HTERT RPE-1 (cell line): Measurements from ENCODE around the gene DHX34.
"Not testable (repeated sequence)": the region's sequence is repeated elsewhere in the genome, so short reads cannot be mapped to it uniquely, and the experiment has no call there.

ENCODE experiments used
- in situ Hi-C: fragments of 300-500 bp; cut with MboI; formaldehyde crosslinking; loops from 4 replicates; pipeline ENCODE4 v1.14.3; 2020; ENCODE audit warnings: low sequenced_read_pairs

Gene DHX34

DNA sequence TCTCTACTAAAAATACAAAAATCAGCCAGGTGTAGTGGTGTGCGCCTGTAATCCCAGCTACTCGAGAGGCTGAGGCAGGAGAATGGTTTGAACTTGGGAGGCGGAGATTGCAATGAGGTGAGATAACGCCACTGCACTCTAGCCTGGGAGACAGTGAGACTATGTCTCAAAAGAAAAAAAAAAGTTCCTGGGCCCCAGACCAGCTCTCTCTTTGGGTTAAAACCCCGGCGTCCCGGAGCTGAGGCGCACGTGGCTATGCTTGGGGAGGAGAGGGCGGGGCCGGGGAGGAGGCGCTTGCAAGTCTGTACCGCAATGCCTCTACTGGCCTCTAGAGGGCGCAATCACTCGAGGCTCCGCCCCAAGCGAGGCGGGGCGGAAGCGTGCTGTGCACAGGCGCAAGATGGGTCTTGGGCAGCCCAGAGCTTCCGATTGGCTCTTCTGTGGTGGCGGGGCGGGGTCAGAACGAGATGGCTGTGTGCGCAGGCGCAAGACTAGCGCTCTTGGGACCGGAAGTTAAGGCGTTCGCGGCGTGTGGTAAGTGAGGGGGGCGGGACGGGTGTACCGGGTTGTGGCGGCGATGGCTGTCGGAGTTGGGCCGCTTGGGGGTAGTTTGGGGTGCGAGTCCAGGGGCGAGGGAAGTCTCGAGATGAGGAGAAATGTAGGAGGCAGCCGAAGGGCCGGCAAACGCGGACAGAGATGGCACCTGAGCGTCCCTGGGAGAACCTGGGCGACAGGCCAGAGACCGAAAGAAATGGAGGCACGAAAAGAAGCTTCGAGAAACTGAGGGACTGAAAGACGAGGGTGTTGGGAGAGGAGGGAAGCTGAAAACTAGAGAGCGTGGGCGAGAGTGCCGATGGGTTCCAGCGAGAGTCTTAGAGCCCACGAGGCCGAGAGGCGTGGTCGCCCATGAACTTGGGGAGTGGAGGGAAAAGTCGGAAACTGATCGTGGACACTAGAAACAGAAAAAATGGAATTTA, at the start of gene DHX34:
TSS of gene DHX34 (plus strand) at position 497 of the 977 bp plus-strand sequence. CDS start 3,716 bp downstream, outside the sequence.
- in situ Hi-C loops, result no loop called here

- in situ Hi-C loops, result not testable (repeated sequence)
Measured at GRCh38 chr19:47300867-47301266, 48.2 kb upstream of the DHX34 start.

- in situ Hi-C loops, result no loop called here
Measured at GRCh38 chr19:47302249-47302648, 46.9 kb upstream of the DHX34 start.

- in situ Hi-C loops, result no loop called here
Measured at GRCh38 chr19:47303966-47304365, 45.1 kb upstream of the DHX34 start.

- in situ Hi-C loops, result no loop called here
Measured at GRCh38 chr19:47305309-47305751, 43.8 kb upstream of the DHX34 start.

GRCh38 chr19:47306303-47306702, 42.8 kb upstream of the DHX34 start:
- in situ Hi-C loops, result no loop called here

DNA sequence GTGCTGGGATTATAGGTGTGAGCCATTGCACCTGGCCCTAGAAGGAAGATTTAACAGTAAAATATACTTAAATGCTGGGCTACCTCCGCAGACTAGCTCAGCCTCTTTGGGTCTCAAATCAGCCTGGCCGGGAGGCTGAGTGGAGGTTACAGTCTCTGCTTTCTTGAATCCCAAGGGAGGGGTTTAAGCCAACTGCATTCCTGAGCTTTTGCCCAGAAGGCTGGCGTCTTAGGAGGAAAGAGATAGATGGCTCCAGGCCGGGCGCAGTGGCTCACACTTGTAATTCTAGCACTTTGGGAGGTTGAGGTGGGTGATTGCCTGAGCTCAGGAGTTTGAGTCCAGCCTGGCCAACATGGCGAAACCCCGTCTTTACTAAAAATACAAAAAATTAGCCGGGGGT, 40.1 kb upstream of the DHX34 start:
- in situ Hi-C loops, result no loop called here

DNA sequence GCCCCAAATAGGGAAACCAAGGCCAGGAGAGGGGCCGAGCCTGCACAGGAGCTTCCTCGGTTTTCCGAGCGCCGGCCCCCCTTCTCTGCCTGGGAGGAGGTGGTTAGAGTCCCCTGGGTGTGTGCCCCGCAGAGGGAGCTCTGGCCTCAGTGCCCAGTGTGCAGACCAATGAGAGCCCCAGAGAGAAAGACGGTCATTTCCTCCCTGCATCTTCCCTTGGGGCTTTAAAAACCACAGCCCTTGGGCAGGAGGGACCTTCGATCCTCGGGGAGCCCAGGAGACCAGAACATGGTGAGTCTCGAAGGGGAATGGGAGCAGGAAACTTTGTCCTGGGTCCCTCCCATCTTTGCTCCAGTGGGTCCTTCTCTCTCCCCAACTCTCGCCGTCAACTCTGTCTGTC, 39.5 kb upstream of the DHX34 start, which contains the start of gene C5AR1:
TSS of gene C5AR1 (plus strand) at position 254 of the 400 bp plus-strand sequence. CDS start at position 289, 35 bp downstream.
- in situ Hi-C loops, result no loop called here

DNA sequence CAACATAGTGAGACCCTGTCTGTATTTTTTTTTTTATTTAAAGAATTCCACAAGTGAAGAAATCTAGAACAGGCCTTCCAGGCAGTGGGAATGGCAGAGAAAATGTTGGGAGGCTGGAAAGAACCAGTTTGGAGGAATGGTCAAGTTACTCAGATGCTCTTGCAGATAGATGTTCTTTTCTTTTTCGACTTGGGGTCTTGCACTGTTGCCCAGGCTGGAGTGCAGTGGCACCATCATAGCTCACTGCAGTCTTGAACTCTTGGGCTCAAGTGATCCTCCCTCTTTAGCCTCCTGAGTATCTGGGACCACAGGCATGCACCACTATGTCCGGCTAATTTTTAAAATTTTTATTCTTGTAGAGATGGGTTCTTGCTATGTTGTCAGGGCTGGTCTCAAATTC, 38.8 kb upstream of the DHX34 start:
- in situ Hi-C loops, result no loop called here

DNA sequence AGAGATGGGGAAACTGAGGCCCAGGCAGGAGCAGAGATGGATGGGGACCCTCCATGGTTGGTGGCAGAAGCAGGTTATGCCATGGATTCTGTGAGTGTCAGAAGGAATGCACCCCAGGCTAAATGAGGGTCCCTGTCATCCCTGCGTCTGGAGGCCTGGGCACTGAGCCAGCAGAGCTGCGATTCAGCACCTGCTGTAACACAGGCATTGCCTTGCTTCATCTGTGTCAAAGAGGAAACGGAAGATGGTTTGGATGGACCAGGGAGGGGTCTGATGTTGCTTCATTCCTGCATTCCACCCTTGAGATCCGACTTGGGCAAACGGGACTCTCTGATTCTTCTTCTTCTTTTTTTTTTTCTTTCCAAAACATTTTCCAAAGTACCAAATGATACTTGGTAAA, 38.3 kb upstream of the DHX34 start:
- in situ Hi-C loops, result no loop called here

DNA sequence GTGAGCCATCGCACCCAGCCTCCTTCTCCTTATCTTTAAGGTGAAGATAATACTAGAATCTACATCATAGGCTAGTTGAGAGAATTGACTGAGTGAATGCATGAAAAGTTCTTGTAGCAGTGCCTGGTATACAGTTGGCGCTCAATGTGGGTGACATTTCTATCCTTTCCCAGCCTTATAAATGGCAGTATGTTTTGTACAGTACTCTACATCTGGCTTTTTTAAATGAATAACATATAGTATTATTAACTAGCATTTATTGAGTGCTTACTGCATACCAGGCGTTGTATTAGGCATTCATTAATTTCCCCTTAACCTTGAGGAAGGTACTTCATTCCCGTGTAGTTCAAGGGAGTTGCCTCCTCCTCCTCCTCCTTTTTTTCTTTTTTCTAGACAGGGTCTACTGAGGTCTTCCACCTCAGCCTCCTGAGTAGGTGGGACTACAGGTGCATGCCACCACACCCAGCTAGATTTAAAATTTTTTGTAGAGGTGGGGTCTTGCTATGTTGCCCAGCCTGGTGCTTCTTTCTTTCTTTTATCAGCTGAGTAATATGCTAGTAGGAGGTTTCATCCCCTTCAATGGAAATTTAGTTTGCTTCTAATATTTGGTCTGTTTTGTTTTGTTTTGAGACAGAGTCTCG, 36.6 kb upstream of the DHX34 start:
- in situ Hi-C loops, result no loop called here

DNA sequence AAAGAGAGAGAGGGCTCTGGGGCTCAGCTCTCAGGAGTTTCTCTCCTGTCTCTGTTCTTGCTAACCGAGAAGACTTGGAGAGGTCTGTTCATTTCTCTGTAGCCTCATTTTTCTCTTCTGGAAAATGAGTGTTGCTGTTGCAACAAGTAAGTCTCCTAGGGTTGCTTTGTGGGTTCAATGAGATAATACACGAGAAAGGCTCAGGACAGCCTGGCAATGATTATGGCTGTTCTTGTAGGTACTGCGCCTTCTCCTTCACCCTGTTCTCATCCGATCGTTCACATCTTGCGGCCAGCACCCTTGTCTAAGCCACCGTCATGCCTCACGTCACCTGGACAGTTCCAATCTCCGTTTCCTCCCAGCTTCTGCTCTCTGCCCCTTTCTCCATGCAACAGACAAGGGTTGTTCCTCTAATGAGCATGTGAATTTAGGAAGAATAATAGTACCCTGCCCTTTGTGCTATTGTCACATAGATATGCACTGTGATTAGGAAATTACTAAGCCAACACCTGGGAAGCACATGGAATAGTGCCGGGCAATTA, 35.3 kb upstream of the DHX34 start:
- in situ Hi-C loops, result no loop called here

- in situ Hi-C loops, result no loop called here
Measured at GRCh38 chr19:47315125-47315821, 33.8 kb upstream of the DHX34 start.

DNA sequence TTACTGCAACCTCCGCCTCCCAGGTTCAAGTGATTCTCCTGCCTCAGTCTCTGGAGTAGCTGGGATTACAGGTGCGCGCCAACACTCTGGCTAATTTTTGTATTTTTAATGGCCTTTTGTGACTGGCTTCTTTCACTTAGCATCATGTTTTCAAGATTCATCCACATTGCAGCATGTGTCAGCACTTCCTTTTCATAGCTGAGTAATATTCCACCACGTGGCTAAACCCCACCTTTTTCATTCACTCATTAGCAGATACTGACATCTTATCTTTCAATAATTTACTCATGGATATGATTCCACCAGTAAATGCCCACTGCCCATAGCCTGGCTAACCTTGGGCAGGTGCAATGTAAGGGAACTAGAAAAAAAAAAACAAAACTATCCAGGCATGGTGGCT, 32.6 kb upstream of the DHX34 start:
- in situ Hi-C loops, result no loop called here

DNA sequence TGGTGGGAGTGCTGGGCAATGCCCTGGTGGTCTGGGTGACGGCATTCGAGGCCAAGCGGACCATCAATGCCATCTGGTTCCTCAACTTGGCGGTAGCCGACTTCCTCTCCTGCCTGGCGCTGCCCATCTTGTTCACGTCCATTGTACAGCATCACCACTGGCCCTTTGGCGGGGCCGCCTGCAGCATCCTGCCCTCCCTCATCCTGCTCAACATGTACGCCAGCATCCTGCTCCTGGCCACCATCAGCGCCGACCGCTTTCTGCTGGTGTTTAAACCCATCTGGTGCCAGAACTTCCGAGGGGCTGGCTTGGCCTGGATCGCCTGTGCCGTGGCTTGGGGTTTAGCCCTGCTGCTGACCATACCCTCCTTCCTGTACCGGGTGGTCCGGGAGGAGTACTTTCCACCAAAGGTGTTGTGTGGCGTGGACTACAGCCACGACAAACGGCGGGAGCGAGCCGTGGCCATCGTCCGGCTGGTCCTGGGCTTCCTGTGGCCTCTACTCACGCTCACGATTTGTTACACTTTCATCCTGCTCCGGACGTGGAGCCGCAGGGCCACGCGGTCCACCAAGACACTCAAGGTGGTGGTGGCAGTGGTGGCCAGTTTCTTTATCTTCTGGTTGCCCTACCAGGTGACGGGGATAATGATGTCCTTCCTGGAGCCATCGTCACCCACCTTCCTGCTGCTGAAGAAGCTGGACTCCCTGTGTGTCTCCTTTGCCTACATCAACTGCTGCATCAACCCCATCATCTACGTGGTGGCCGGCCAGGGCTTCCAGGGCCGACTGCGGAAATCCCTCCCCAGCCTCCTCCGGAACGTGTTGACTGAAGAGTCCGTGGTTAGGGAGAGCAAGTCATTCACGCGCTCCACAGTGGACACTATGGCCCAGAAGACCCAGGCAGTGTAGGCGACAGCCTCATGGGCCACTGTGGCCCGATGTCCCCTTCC, 28.9 kb upstream of the DHX34 start:
- in situ Hi-C loops, result no loop called here

GRCh38 chr19:47321630-47322029, 27.5 kb upstream of the DHX34 start:
- in situ Hi-C loops, result no loop called here

DNA sequence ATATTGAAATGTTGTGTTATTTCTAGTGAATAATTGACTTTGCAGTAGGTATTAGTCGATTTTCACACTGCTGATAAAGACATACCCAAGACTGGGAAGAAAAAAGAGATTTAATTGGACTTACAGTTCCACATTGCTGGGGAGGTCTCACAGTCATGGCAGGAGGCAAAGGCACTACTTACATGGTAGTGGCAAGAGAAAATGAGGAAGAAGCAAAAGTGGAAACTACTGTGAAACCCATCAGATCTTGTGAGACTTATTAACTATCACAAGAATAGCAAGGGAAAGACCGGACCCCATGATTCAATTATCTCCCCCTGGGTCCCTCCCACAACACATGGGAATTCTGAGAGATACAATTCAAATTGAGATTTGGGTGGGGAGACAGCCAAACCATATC, 27.1 kb upstream of the DHX34 start:
- in situ Hi-C loops, result no loop called here

DNA sequence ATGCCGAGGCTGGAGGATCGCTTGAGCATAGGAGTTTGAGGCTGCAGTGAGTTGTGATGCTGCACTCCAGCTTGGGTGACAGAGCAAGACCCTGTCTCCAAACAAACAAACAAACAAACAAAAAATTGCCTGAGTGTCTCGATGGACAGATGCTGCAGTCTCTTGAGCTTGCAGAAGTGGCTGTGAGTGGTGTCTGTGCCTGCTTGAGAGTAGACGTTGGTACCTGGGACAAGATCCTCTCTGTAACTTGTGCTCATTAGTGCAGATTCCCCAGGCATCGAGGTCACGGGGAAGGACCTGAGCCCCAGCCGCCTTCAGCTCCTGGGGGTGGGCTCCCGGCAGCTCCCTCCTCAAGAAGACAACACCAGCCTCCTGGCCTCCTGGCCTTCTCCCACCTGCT, 25.7 kb upstream of the DHX34 start:
- in situ Hi-C loops, result no loop called here

DNA sequence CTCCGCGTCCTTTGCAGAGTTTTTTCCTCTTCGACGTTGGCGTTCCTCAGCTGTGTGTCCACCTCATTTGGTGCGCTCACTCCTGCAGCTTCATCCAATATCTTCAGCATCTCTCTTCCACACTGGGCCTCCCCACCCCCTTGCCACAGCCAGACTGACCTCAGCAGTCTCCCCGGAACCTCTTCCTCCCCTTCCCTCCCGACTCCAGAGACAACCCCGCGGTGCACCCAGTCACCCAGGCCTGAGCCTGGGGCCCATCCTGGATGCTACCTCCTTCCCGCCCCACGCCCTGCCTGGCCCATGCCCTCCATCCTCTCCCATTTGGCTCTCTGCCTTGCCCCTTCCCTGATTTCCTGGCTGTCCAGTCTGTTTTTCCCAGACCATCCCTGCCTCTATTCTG, 25.2 kb upstream of the DHX34 start:
- in situ Hi-C loops, result no loop called here

- in situ Hi-C loops, result no loop called here
Measured at GRCh38 chr19:47324502-47324901, 24.6 kb upstream of the DHX34 start.
